A549 (cell line): ENCODE results near the gene TMEM41A. TPM values are rescaled to one million over a fixed set of nuclear protein-coding genes. Genes with fewer than 3 reads are reported as not detected.

Experiments used
- ATAC-seq, 2 experiments: fragments of 200-7000 bp in 1 of 2; fragments of >200 bp in 1 of 2; cut with Nextera tagmentation in 1 of 2; cut with Tn5 transposase in 1 of 2; 3 replicates each; pipeline versions ENCODE4 v1.8.0 to v1.9.1; 2018 to 2020; ENCODE audit warnings: mild to moderate bottlenecking in 1 of 2, moderate library complexity in 1 of 2
- CTCF ChIA-PET: fragments of 300-600 bp; sonication (Branson Sonifier 250); formaldehyde crosslinking; extraction: SDS; loops from one replicate; lab custom pipeline; 2021; ENCODE audit warnings: antibody characterized with exemption, inconsistent platforms; lab: Yijun Ruan, JAX
- POLR2A ChIA-PET: fragments of 350-600 bp; formaldehyde crosslinking; extraction: SDS; loops from one replicate; lab custom pipeline; 2021; ENCODE audit warnings: antibody characterized with exemption, inconsistent platforms; lab: Yijun Ruan, JAX
- DNase-seq, 2 experiments: peaks; one replicate each; pipeline versions ENCODE4 v3.0.0 to v3.0.0-alpha.2; 2011 to 2016; ENCODE audit warnings: low read depth in 1 of 2, low spot score in 1 of 2
- FAIRE-seq: peaks from 2 replicates; lab custom pipeline; 2011; peaks lifted over from hg19 to GRCh38; lab: Jason Lieb, UNC
- H3K27ac ChIP-seq, 2 experiments: fragments of >200 bp; sonication (Bioruptor Twin); formaldehyde crosslinking; 3 replicates each; pipeline ENCODE4 v1.5.1; 2016 to 2017
- H3K4me1 ChIP-seq: fragments of >200 bp; sonication (Bioruptor Twin); formaldehyde crosslinking; 3 replicates; pipeline ENCODE4 v1.6.1; 2016
- H3K4me2 ChIP-seq: fragments of >200 bp; sonication (Bioruptor Twin); formaldehyde crosslinking; 3 replicates; pipeline ENCODE4 v1.6.1; 2016
- H3K4me3 ChIP-seq: fragments of >200 bp; sonication (Bioruptor Twin); formaldehyde crosslinking; 3 replicates; pipeline ENCODE4 v1.5.1; 2016
- H3K9me3 ChIP-seq: fragments of >200 bp; sonication (Bioruptor Twin); formaldehyde crosslinking; 3 replicates; pipeline ENCODE4 v1.6.1; 2016
- CBX2 ChIP-seq: fragments of 200-600 bp; sonication (generic); IDR thresholded peaks from 2 replicates; pipeline ENCODE4 v1.6.1; 2016; ENCODE audit warnings: low read depth, mild to moderate bottlenecking, borderline replicate concordance
- CBX8 ChIP-seq: fragments of 200-600 bp; sonication (generic); IDR thresholded peaks from 2 replicates; pipeline ENCODE4 v1.6.1; 2016
- CHD2 ChIP-seq: fragments of 150-350 bp; IDR thresholded peaks from 2 replicates; pipeline ENCODE4 v1.6.1; 2014; ENCODE audit warnings: low read length; ENCODE audit not compliant: partially characterized antibody
- CTCF ChIP-seq: fragments of >200 bp; sonication (Bioruptor Twin); formaldehyde crosslinking; IDR thresholded peaks from 3 replicates; pipeline ENCODE4 v1.5.1; 2016
- EHF ChIP-seq: fragments of 250-450 bp; sonication (Bioruptor Pico); IDR thresholded peaks from 2 replicates; pipeline ENCODE4 v1.5.0; 2020; ENCODE audit warnings: mild to moderate bottlenecking
- EHMT2 ChIP-seq: fragments of 200-600 bp; sonication (generic); IDR thresholded peaks from 2 replicates; pipeline ENCODE4 v1.6.1; 2016; ENCODE audit warnings: antibody characterized with exemption, low read depth, mild to moderate bottlenecking, moderate library complexity
- EP300 ChIP-seq, 2 experiments: fragments of >200 bp; sonication (Bioruptor Twin); formaldehyde crosslinking; IDR thresholded peaks; 2 replicates in 1 of 2; 3 replicates in 1 of 2; pipeline ENCODE4 v1.6.1; 2016 to 2017
- ESRRA ChIP-seq: fragments of 150-350 bp; IDR thresholded peaks from 2 replicates; pipeline ENCODE4 v1.6.1; 2014; ENCODE audit warnings: mild to moderate bottlenecking, low read length, borderline replicate concordance
- FOSB ChIP-seq: fragments of 250-450 bp; sonication (Bioruptor Pico); IDR thresholded peaks from 2 replicates; pipeline ENCODE4 v1.5.0; 2020; ENCODE audit warnings: mild to moderate bottlenecking, moderate library complexity
- HDAC2 ChIP-seq: fragments of 200-600 bp; sonication (generic); IDR thresholded peaks from 2 replicates; pipeline ENCODE4 v1.6.1; 2016
- HMGXB4 ChIP-seq: fragments of 250-450 bp; sonication (Bioruptor Pico); IDR thresholded peaks from 2 replicates; pipeline ENCODE4 v1.5.0; 2021; ENCODE audit warnings: mild to moderate bottlenecking, moderate library complexity, borderline replicate concordance
- HOXB13 ChIP-seq: fragments of 250-450 bp; sonication (Bioruptor Pico); IDR thresholded peaks from 2 replicates; pipeline ENCODE4 v1.5.0; 2020; ENCODE audit warnings: low read depth, mild to moderate bottlenecking, moderate library complexity
- JUN ChIP-seq, 2 experiments: fragments of >200 bp; sonication (Bioruptor Twin); formaldehyde crosslinking; IDR thresholded peaks; 2 replicates in 1 of 2; 3 replicates in 1 of 2; pipeline ENCODE4 v1.6.1; 2016 to 2017
- JUNB ChIP-seq: fragments of >200 bp; sonication (Bioruptor Twin); formaldehyde crosslinking; IDR thresholded peaks from 2 replicates; pipeline ENCODE4 v1.6.1; 2016
- KDM1A ChIP-seq: fragments of 200-600 bp; sonication (generic); IDR thresholded peaks from 2 replicates; pipeline ENCODE4 v1.6.1; 2016; ENCODE audit warnings: low read depth, mild to moderate bottlenecking
- KDM5A ChIP-seq: fragments of 200-600 bp; sonication (generic); IDR thresholded peaks from 2 replicates; pipeline ENCODE4 v1.6.1; 2016; ENCODE audit warnings: antibody characterized with exemption, mild to moderate bottlenecking
- MAX ChIP-seq: IDR thresholded peaks from 2 replicates; pipeline ENCODE4 v1.6.1; 2012
- MAZ ChIP-seq: fragments of 150-350 bp; IDR thresholded peaks from 2 replicates; pipeline ENCODE4 v1.6.1; 2014; ENCODE audit warnings: antibody characterized with exemption, low read depth, low read length, borderline replicate concordance
- NFE2L2 ChIP-seq: fragments of 150-350 bp; conservative IDR thresholded peaks from 2 replicates; pipeline ENCODE4 v1.6.1; 2014; ENCODE audit warnings: low read length
- NR3C1 ChIP-seq: fragments of >200 bp; sonication (Bioruptor Twin); formaldehyde crosslinking; IDR thresholded peaks from 3 replicates; pipeline ENCODE4 v1.6.1; 2017
- PHF8 ChIP-seq: fragments of 200-600 bp; sonication (generic); IDR thresholded peaks from 2 replicates; pipeline ENCODE4 v1.6.1; 2016; ENCODE audit warnings: low read depth, mild to moderate bottlenecking, antibody characterized with exemption, moderate library complexity, borderline replicate concordance
- POLR2A ChIP-seq: IDR thresholded peaks from 2 replicates; pipeline ENCODE4 v1.6.1; 2012; ENCODE audit warnings: mild to moderate bottlenecking, low read length
- POLR2AphosphoS2 ChIP-seq: conservative IDR thresholded peaks from 2 replicates; pipeline ENCODE4 v1.6.1; 2012; ENCODE audit warnings: low read length, improper control_type of control experiment, inconsistent platforms
- RAD21 ChIP-seq, 2 experiments: fragments of >200 bp in 1 of 2; sonication (Bioruptor Twin) in 1 of 2; formaldehyde crosslinking in 1 of 2; IDR thresholded peaks in 1 of 2; conservative IDR thresholded peaks in 1 of 2; 2 replicates in 1 of 2; 3 replicates in 1 of 2; pipeline ENCODE4 v1.6.1; 2012 to 2018; ENCODE audit warnings: inconsistent platforms in 1 of 2
- RNF2 ChIP-seq: fragments of 200-600 bp; sonication (generic); IDR thresholded peaks from 2 replicates; pipeline ENCODE4 v1.6.1; 2016; ENCODE audit warnings: low read depth, mild to moderate bottlenecking, antibody characterized with exemption, moderate library complexity, borderline replicate concordance
- ZFP36 ChIP-seq: fragments of 450-650 bp; IDR thresholded peaks from 2 replicates; pipeline ENCODE4 v1.6.1; 2014; ENCODE audit warnings: borderline replicate concordance; ENCODE audit not compliant: partially characterized antibody
- WGBS: methylation state at CpG from one replicate; pipeline ENCODE4 v1.1.6; 2017; ENCODE audit errors: missing lambda C conversion rate; 5-methylcytosine and 5-hydroxymethylcytosine counted together
- polyA plus RNA-seq, 4 experiments: library from polyadenylated mRNA; depleted of rRNA in 3 of 4; stranded (reverse); fragments of >200 nt; fragmentation: RNase III in 1 of 4; extraction: RNeasy Plus Mini Kit Qiagen cat#74134 plus additional on column Dnase treatment in 1 of 4; gene quantifications; 2 replicates in 3 of 4; 3 replicates in 1 of 4; pipeline ENCODE4 v1.2.3, GENCODE V29; 2011 to 2017
- TF ChIP-seq, protein P1 (sequence below): fragments of 250-450 bp; sonication (Bioruptor Pico); IDR thresholded peaks from 2 replicates; pipeline ENCODE4 v1.5.0; 2020; ENCODE audit warnings: low read depth, mild to moderate bottlenecking, moderate library complexity

Gene TMEM41A
- polyA plus RNA-seq, 2 of the 4 experiments (the other 2 are of a cell fraction) = 16.6 to 31.3 TPM

GRCh38 chr3:185519021-185519420, 20.2 kb upstream of the TMEM41A start:
- Histone ChIP-seq H3K4me3 (no peak overlapping the region), H3K9me3 (no peaks in the 10 kb centered on the region), H3K27ac (no peak overlapping the region), H3K4me1 (no peaks in the 10 kb centered on the region), H3K4me2 (no peak overlapping the region)
- ATAC-seq = no peak
- POLR2A ChIA-PET = no interaction called here
- no peak for FAIRE-seq
- CTCF ChIA-PET = interaction anchor here (0.8 kb wide), 1 partner anchor 41 kb away, joined by 3 read pairs; no protein-coding TSS in a partner anchor
- no peak for DNase-seq
- 94% methylated on average over 5 of the region's 5 CpGs for WGBS
- TF ChIP-seq RAD21 (conservative IDR thresholded peaks at IDR 0.05 in 1 of 2, IDR thresholded peaks at IDR 0.05 in 1 of 2) = 0 out of 5 replicates have a peak, but pooled peaks of 1 of the 2 experiments have one; percentile 6
- no peak for TF ChIP-seq NFE2L2

GRCh38 chr3:185517387-185518130, 18.7 kb upstream of the TMEM41A start:
- H3K9me3 ChIP-seq = no peaks in the 10 kb centered on the region
- no peak overlapping the region for H3K4me2 ChIP-seq
- TF ChIP-seq KDM5A (no peak), JUN (IDR thresholded peaks at IDR 0.05) (no peak), CBX2 (no peak), MAX (no peak), NR3C1 (no peak), ESRRA (no peak), EP300 (IDR thresholded peaks at IDR 0.05) (no peak), POLR2A (no peak), HOXB13 (CRISPR knock-in tag) (no peak), HDAC2 (no peak), CTCF (no peak), EHF (CRISPR knock-in tag) (no peak), JUNB (no peak), KDM1A (no peak), MAZ (no peak), ZFP36 (no peak)
- TF ChIP-seq, protein P1, sequence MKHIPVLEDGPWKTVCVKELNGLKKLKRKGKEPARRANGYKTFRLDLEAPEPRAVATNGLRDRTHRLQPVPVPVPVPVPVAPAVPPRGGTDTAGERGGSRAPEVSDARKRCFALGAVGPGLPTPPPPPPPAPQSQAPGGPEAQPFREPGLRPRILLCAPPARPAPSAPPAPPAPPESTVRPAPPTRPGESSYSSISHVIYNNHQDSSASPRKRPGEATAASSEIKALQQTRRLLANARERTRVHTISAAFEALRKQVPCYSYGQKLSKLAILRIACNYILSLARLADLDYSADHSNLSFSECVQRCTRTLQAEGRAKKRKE (CRISPR knock-in tag) = no peak
- ATAC-seq (no peak), FAIRE-seq (no peak), DNase-seq (no peak)
- CTCF ChIA-PET = no interaction called here
- H3K4me3 ChIP-seq = no peak overlapping the region
- POLR2A ChIA-PET = interaction anchor here (0.5 kb wide), 1 partner anchor 31 kb away, joined by 3 read pairs; no protein-coding TSS in a partner anchor
- no peaks in the 10 kb centered on the region for H3K4me1 ChIP-seq
- WGBS = 88% methylated on average over 2 of the region's 2 CpGs
- no peak overlapping the region for H3K27ac ChIP-seq

GRCh38 chr3:185511711-185512110, 12.9 kb upstream of the TMEM41A start:
- ATAC-seq (no peak), DNase-seq (no peak), FAIRE-seq (no peak)
- WGBS = 72% methylated on average over 4 of the region's 4 CpGs
- CTCF ChIA-PET = interaction anchor here (0.7 to 2.0 kb wide), 3 partner anchors 50 to 63 kb away, joined by 3 to 5 read pairs (median 4); no protein-coding TSS in a partner anchor
- H3K27ac ChIP-seq = no peak overlapping the region
- no peak overlapping the region for H3K4me2 ChIP-seq
- POLR2A ChIA-PET = no interaction called here
- no peaks in the 10 kb centered on the region for H3K9me3 ChIP-seq
- no peaks in the 10 kb centered on the region for H3K4me1 ChIP-seq
- H3K4me3 ChIP-seq = no peak overlapping the region
- no peak for TF ChIP-seq FOSB (CRISPR knock-in tag)
- no peak for TF ChIP-seq EHMT2
- TF ChIP-seq RAD21 (conservative IDR thresholded peaks at IDR 0.05 in 1 of 2, IDR thresholded peaks at IDR 0.05 in 1 of 2) = no peak
- TF ChIP-seq PHF8 = no peak
- TF ChIP-seq CTCF = no peak
- no peak for TF ChIP-seq CBX8
- TF ChIP-seq MAX = no peak
- no peak for TF ChIP-seq POLR2AphosphoS2
- TF ChIP-seq RNF2 = no peak
- TF ChIP-seq CHD2 = no peak
- no peak for TF ChIP-seq HMGXB4 (CRISPR knock-in tag)
